A673 (cell line): ENCODE data around the gene DOK6.

ENCODE experiments used
- CTCF ChIP-seq: fragments of 300-800, 200-600 bp; sonication (generic); conservative IDR thresholded peaks from 2 replicates; pipeline ENCODE4 v1.5.1; 2017; ENCODE audit warnings: low read depth, mild to moderate bottlenecking, antibody characterized with exemption, low read length, moderate library complexity, mixed read lengths
- EZH2 ChIP-seq: fragments of 200-600 bp; sonication (generic); IDR thresholded peaks from 2 replicates; pipeline ENCODE4 v1.6.1; 2017; ENCODE audit warnings: borderline replicate concordance, low read depth, mild to moderate bottlenecking, mixed read lengths, antibody characterized with exemption, low read length; ENCODE audit not compliant: poor library complexity, severe bottlenecking

DNA sequence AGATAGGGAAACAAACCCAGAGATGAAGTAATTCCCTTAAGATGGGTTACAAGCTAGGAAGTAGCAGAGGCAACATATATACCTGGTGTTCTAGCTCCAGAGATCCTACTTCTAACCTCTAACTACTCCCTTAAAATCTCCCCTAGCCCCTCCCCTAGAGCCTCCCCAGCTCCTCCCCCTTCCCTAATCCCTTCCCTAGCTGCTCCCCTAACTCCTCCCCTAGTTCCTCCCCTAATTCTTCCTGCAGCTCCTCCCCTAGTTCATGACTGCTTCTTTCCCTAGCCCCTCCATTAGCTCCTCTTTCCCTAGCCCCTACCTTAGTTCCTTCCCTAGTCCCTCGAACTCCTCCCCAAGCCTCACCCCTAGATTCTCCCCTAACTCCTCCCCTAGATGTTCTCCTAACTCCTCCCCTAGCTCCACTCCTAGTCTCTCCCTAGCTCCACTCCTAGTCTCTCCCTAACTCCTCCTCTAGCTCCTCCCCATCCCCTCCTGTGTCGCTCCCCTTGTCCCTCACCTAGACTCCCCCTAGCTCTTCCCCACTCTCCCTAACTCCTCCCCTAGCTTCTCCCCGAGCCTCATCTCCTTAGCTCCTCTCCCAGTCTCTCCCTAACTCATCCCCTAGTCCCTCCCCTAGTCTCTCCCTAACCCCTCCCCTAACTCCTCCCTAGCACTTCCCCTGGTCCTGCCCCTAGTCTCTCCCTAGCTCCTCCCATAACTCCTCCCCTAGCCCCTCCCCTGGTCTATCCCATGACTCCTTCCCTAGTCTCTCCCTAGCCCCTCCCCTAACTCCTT is 438.1 kb downstream of the DOK6 start:
- no peak for TF ChIP-seq CTCF
- no peak for TF ChIP-seq EZH2
